ENCODE results near the gene MYBPC1. TPM values are rescaled to one million over a fixed set of nuclear protein-coding genes. Genes with fewer than 3 reads are reported as not detected.
A peak's percentile ranks its signal among the peaks of the same experiment; 100 is the strongest.

Gene MYBPC1
- total and polyA plus RNA-seq, 12 donors = 0.14 to 9.3 (median 0.66) TPM; not detected in 5

- no peaks in the 10 kb centered on the region for H3K36me3 ChIP-seq (replicated peaks in 1 of 2)
- intact Hi-C loops (cut with DNase I) = no loop called here
- 6 to 11% (median 10%) methylated on average over 2 of the region's 2 CpGs for WGBS, 4 donors
- peaks cover 4% of the 10 kb centered on the region for H3K27me3 ChIP-seq
- H3K27ac ChIP-seq = no peak overlapping the region
- H3K9me3 ChIP-seq (replicated peaks in 1 of 3) = no peaks in the 10 kb centered on the region
- no peaks in the 10 kb centered on the region for H3K4me1 ChIP-seq (replicated peaks in 1 of 2)
- TF ChIP-seq POLR2A (IDR thresholded peaks at IDR 0.05) = no peak
- TF ChIP-seq CTCF (IDR thresholded peaks at IDR 0.05) = peak in 5 of 6 experiments; percentile 8 to 51 (median 50)
- DNase-seq = peak in 1 of 7 donors; percentile 5
- H3K4me3 ChIP-seq = no peak overlapping the region
Observed at GRCh38 chr12:101570047-101570446, 24.7 kb upstream of the MYBPC1 start.

GRCh38 chr12:101571105-101571504 is 23.7 kb upstream of the MYBPC1 start:
- H3K36me3 ChIP-seq (replicated peaks in 1 of 2) = no peaks in the 10 kb centered on the region
- H3K27me3 ChIP-seq = peaks cover 4% of the 10 kb centered on the region
- intact Hi-C loops (cut with DNase I) = no loop called here
- H3K27ac ChIP-seq = no peak overlapping the region
- TF ChIP-seq CTCF (IDR thresholded peaks at IDR 0.05) = no peak
- DNase-seq = no peak
- no peaks in the 10 kb centered on the region for H3K9me3 ChIP-seq (replicated peaks in 1 of 3)
- WGBS, 4 donors = 49 to 65% (median 59%) methylated on average over 4 of the region's 4 CpGs
- H3K4me3 ChIP-seq = no peak overlapping the region
- no peaks in the 10 kb centered on the region for H3K4me1 ChIP-seq (replicated peaks in 1 of 2)

GRCh38 chr12:101573743-101574142 is 21.0 kb upstream of the MYBPC1 start:
- intact Hi-C loops (cut with DNase I) = no loop called here
- no peak for DNase-seq
- no peak for TF ChIP-seq CTCF (IDR thresholded peaks at IDR 0.05)
- TF ChIP-seq POLR2A (IDR thresholded peaks at IDR 0.05) = no peak
- H3K27me3 ChIP-seq = no peaks in the 10 kb centered on the region
- no peaks in the 10 kb centered on the region for H3K4me1 ChIP-seq (replicated peaks in 1 of 2)
- H3K36me3 ChIP-seq (replicated peaks in 1 of 2) = no peaks in the 10 kb centered on the region
- H3K9me3 ChIP-seq (replicated peaks in 1 of 3) = no peaks in the 10 kb centered on the region
- 88 to 89% (median 88%) methylated on average over 1 of the region's 1 CpG for WGBS, 4 donors
- no peak overlapping the region for H3K27ac ChIP-seq
- no peak overlapping the region for H3K4me3 ChIP-seq

DNA sequence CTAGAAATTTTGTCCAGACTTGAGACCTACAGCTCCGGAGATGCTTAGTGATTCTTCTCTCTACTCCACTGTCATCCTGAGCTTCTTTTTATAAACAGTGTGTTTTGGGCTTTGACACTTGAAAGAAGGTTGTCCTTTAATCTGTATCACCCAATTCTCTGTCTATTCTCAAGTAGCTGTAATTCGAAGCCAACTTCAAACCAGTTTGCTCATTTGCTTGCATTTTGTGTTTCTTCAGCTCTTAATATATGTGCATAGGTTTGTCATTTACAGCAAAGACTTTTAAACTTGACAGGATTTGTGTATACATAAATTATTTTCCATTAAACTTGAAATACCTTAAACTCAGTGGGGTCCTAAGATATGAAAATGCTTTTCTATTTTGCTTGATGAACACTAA is 16.4 kb upstream of the MYBPC1 start:
- Histone ChIP-seq H3K27ac (no peak overlapping the region), H3K4me1 (replicated peaks in 1 of 2) (no peaks in the 10 kb centered on the region), H3K9me3 (replicated peaks in 1 of 3) (no peaks in the 10 kb centered on the region), H3K27me3 (no peaks in the 10 kb centered on the region), H3K4me3 (no peak overlapping the region), H3K36me3 (replicated peaks in 1 of 2) (no peaks in the 10 kb centered on the region)
- intact Hi-C loops (cut with DNase I) = no loop called here
- TF ChIP-seq CTCF (IDR thresholded peaks at IDR 0.05) (no peak), POLR2A (IDR thresholded peaks at IDR 0.05) (no peak)
- 62 to 72% (median 66%) methylated on average over 2 of the region's 2 CpGs for WGBS, 4 donors
- no peak for DNase-seq

Data from adrenal gland (tissue), 12 donors.